Thoracic aorta (tissue), 2 donors: ENCODE measurements around the gene CLDN9. TPM values are rescaled to one million over a fixed set of nuclear protein-coding genes. Genes with fewer than 3 reads are reported as not detected.

Source experiments
- ATAC-seq: fragments of 150-250 bp; one replicate; pipeline ENCODE4 v1.8.0; 2017; ENCODE audit warnings: low read depth; ENCODE audit not compliant: insufficient number of reproducible peaks, low FRiP score
- DNase-seq: peaks from one replicate; pipeline ENCODE4 v3.0.0-alpha.2; 2020; ENCODE audit warnings: low spot score
- H3K27ac ChIP-seq, 2 donors: fragments of 200-600 bp; sonication (generic); 1 replicate in 1 of 2; 2 replicates in 1 of 2; pipeline ENCODE4 v1.5.1; 2016; ENCODE audit warnings: mild to moderate bottlenecking in 2 of 2, moderate library complexity in 2 of 2
- H3K27me3 ChIP-seq: fragments of 200-600 bp; sonication (generic); replicated peaks from 2 replicates; pipeline ENCODE4 v1.6.0; 2016; ENCODE audit warnings: mild to moderate bottlenecking; ENCODE audit not compliant: insufficient read depth
- H3K36me3 ChIP-seq: fragments of 200-600 bp; sonication (generic); one replicate; pipeline ENCODE4 v1.5.1; 2016
- H3K4me1 ChIP-seq, 2 donors: fragments of 200-600 bp; sonication (generic); 1 replicate in 1 of 2; 2 replicates in 1 of 2; pipeline versions ENCODE4 v1.5.1 to v1.6.0; 2016; ENCODE audit warnings: low read depth in 2 of 2, mild to moderate bottlenecking in 1 of 2; ENCODE audit not compliant: control insufficient read depth in 1 of 2
- H3K4me3 ChIP-seq: fragments of 200-600 bp; sonication (generic); 2 replicates; pipeline ENCODE4 v1.5.1; 2016; ENCODE audit warnings: mild to moderate bottlenecking
- H3K9me3 ChIP-seq: fragments of 200-600 bp; sonication (generic); 2 replicates; pipeline ENCODE4 v1.5.1; 2016
- CTCF ChIP-seq: fragments of 200-600 bp; sonication (generic); IDR thresholded peaks from one replicate; pipeline ENCODE4 v1.5.1; 2019; ENCODE audit warnings: antibody characterized with exemption
- total RNA-seq, 2 donors: library from RNA; depleted of rRNA; stranded (reverse); fragments of >200 nt; gene quantifications; one replicate each; pipeline versions ENCODE4 v1.1.0 to v1.2.3, GENCODE V29; 2016

The CLDN9 gene, protein sequence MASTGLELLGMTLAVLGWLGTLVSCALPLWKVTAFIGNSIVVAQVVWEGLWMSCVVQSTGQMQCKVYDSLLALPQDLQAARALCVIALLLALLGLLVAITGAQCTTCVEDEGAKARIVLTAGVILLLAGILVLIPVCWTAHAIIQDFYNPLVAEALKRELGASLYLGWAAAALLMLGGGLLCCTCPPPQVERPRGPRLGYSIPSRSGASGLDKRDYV
- total RNA-seq, result 1 to 10 TPM in 1 of 2 donors, not detected in 1; 1.5 TPM

- Histone ChIP-seq H3K27me3 (peaks cover 15% of the 10 kb centered on the region), H3K4me3 (no peak within 1 kb of the TSS), H3K36me3 (no peaks in the 10 kb centered on the region), H3K9me3 (no peaks in the 10 kb centered on the region), H3K4me1 (no peaks in the 10 kb centered on the region), H3K27ac (no peak within 1 kb of the TSS)
- DNase-seq (no peak), ATAC-seq (no peak)
- TF ChIP-seq CTCF, result no peak
Measured at GRCh38 chr16:3012828-3013420, at the start of gene CLDN9. Gene CLDN9 (plus strand): TSS chr16:3012923. CDS start chr16:3013363, 440 bp downstream.

GRCh38 chr16:2963074-2963722 is 49.5 kb upstream of the CLDN9 start:
- Histone ChIP-seq H3K36me3 (no peaks in the 10 kb centered on the region), H3K4me3 (peak overlapping the region; percentile 58), H3K4me1 (peaks cover 23 to 33% of the 10 kb centered on the region in 2 donors), H3K27ac (no peak overlapping the region), H3K27me3 (peaks cover 36% of the 10 kb centered on the region), H3K9me3 (no peaks in the 10 kb centered on the region)
- ATAC-seq (no peak), DNase-seq (no peak)
- no peak for TF ChIP-seq CTCF

DNA sequence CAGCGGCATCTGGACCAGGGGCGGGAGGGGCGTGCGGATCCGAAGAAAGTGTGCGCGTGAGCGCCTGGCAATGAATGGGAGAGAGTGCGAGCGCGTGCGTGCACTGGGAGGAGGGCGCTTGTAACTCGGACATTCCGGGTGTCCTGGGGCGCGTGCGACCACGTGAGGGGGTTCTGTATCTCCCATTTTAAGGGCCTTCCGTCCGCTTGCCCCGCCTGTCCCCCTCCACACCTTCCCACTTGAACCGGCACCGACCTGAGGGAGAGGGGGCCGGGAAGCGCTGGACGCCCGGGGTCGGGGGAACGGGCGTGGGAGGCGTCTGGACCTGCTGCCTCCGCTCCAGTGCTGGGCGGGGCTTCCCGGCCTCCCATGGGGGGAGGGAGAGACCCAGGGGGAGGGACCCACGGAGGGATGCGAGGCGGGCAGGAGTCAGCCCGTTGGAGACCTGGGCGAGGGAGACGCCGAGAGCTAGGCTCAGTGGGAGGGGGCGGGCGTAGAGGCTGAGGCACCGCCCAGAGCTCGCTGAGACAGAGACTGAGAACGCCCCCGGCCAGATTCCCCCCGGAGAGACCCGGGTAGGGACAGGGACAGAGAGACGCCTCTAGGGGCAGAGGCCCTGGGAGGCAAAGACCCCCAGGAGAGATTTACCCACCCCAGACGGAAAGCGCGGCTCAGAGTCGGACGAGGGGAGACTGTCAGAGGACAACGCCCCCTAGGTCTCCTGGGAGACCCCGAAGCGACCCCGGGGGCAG is 48.8 kb upstream of the CLDN9 start, which contains the start of gene KREMEN2:
Gene KREMEN2, plus strand, starts transcription at position 553 of the 752 bp plus-strand sequence. CDS start 246 bp downstream, outside the sequence.
- H3K27me3 ChIP-seq, result peaks cover 36% of the 10 kb centered on the region
- peaks cover 27 to 40% of the 10 kb centered on the region in 2 donors for H3K4me1 ChIP-seq
- H3K9me3 ChIP-seq, result no peaks in the 10 kb centered on the region
- H3K27ac ChIP-seq, result peak within 1 kb of the TSS in 1 of 2 donors; percentile 17
- ATAC-seq (no peak), DNase-seq (no peak)
- peak within 1 kb of the TSS; percentile 58 for H3K4me3 ChIP-seq
- no peak for TF ChIP-seq CTCF
- H3K36me3 ChIP-seq, result no peaks in the 10 kb centered on the region

DNA sequence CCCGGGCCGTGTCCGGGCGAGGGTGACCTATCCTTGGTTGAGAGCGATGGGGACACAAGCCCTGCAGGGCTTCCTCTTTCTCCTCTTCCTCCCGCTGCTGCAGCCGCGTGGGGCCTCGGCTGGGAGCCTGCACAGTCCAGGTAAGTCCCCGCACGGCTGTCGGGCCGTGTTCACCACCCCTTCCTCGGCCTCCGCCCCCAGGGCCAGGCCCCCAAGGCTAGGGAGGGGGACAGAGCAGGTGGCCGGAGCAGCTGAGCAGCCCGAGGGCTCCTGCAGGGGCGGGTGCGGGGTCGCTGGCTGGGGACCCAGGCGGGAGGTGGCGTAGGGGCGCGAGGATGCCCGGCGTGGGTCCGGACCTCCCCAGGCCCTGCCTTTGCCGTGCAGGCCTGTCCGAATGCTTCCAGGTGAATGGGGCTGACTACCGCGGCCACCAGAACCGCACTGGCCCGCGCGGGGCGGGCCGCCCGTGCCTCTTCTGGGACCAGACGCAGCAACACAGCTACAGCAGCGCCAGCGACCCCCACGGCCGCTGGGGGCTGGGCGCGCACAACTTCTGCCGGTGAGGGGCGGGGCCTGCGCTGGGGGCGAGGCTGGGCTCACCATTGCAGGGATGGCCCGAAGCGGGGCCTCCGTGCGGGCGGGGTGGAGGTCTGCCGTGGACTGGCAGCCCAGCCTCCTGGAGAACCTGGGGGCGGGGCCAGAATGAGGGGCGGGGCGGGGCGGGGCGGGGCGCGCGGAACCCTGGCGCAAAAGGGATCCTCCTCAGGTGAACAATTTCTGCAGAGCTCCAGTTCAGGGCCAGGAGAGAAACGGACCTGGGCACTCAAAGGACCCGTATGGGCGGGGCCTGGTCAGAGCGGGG is 48.0 kb upstream of the CLDN9 start:
- Histone ChIP-seq H3K36me3 (no peaks in the 10 kb centered on the region), H3K9me3 (no peaks in the 10 kb centered on the region), H3K27me3 (peaks cover 36% of the 10 kb centered on the region), H3K27ac (peak overlapping the region in 1 of 2 donors; percentile 17), H3K4me1 (peaks cover 29 to 44% of the 10 kb centered on the region in 2 donors), H3K4me3 (peak overlapping the region; percentile 58)
- ATAC-seq, result no peak
- no peak for DNase-seq
- TF ChIP-seq CTCF, result no peak
